ENCODE results near the gene ZNF311.
"Not testable (repeated sequence)": the region's sequence is repeated elsewhere in the genome, so short reads cannot be mapped to it uniquely, and the experiment has no call there.

ZNF311 gene

DNA sequence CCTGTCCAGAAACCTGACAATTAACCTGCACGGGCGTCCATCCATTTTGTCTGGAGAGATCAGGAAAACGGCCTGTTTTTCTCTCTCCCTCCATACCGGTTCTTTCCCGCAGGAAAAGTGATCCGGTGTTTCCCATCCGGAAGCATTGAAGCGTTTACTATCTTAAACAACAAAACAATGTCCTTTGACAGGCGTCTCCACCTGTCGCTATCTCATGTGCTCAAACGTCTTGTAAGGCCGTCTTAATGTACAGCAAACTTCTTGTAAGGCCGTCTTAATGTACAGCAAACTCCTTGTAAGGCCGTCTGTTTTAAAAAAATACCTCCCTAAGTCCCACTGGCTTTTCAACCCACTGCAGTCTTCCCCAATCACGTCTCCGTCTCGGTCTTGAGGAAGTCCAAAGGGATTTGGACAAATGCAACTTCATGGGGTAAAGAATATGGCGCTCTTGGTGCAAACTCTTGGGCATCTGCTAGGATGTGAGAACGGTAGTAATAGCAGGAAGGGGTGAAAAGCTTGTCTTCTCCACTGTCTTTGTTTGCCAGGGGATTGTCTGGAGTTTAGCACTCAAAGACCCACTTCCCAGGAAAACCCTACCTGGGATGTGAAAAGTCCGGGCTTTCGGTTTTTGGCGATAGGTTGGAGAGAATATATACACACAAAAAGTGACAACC is 51.4 kb downstream of the ZNF311 start:
- DNase-seq (ENCODE audit: low spot score), result no peak

- peak; percentile 64 for DNase-seq (ENCODE audit: low spot score)
Measured at GRCh38 chr6:28953039-28953584, 52.0 kb downstream of the ZNF311 start.

GRCh38 chr6:28949656-28950195 is 55.4 kb downstream of the ZNF311 start:
- DNase-seq (ENCODE audit: low spot score), result not testable (repeated sequence)

DNA sequence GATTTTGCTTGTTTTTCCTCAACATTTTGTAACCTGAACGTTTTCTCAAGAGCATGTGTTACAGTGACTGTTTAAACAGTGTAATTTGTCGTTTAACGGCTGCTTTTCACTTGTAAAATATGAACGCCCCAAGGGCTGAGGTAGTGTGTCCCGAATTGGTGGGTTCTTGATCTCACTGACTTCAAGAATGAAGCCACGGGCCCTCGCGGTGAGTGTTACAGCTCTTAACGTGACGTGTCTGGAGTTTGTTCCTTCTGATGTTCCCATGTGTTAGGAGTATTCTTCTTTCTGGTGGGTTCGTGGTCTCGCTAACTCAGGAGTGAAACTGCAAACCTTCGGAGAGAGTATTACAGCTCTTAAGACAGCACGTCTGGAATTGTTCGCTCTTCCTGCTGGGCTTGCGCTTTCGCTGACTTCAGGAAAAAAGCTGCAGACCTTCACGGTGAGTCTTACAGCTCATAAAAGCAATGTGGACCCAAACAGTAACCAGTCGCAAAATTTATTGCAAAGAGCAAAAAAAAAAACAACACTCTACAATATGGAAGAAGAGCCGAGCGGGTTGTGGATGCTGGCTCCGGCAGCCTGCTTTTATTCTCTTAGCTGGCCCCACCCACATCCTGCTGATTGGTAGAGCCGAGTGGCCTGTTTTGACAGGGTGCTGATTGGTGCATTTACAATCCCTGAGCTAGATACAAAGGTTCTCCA is 56.2 kb downstream of the ZNF311 start:
- DNase-seq (ENCODE audit: low spot score), result no peak

GRCh38 chr6:28947831-28948270 is 57.3 kb downstream of the ZNF311 start:
- no peak for DNase-seq (ENCODE audit: low spot score)

DNA sequence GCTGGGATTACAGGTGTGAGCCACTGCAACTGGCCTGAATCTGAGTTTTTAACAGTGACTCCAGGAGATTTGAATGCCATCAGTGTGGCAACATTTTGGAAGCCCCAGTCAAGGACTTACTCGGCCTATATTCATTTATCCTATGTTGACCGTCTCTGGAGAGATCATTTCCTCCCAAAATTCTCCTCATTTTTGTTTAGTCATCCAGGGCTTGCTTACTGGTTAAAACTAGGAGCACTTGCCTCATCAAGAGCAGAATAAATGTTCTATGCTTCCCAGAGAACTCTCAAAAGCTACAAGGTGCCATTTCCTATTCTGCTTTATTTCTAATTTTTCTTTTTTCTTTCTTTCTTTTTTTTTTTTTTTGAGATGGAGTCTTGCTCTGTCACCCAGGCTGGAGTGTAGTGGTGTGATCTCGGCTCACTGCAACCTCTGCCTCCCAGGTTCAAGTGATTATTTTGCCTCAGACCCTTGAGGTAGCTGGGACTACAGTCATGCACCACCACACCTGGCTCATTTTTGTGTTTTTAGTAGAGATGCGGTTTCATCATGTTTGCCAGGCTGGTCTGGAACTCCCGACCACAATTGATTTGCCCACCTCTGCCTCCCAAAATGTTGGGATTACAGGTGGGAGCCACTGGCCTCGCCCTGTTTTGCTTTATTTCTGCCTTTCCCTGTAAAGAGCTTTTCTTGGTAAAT is 57.9 kb downstream of the ZNF311 start:
- DNase-seq (ENCODE audit: low spot score), result no peak

- DNase-seq (ENCODE audit: low spot score), result no peak
Measured at GRCh38 chr6:28945349-28945748, 59.8 kb downstream of the ZNF311 start.

Data from HuH-7.5 (cell line).